ENCODE data around the gene MED27. TPM values are rescaled to one million over a fixed set of nuclear protein-coding genes. Genes with fewer than 3 reads are reported as not detected.

The MED27 gene
- total and polyA plus RNA-seq, 2 of the 13 experiments (the other 11 are each of a cell fraction or from before 2014, with no cell fraction given) = 16.9 to 19.0 TPM

- TF ChIP-seq ZBTB25 (CRISPR knock-in tag; IDR thresholded peaks at IDR 0.05) (peak; percentile 99), TMF1 (CRISPR knock-in tag; IDR thresholded peaks at IDR 0.05; ENCODE audit: low read depth) (peak; percentile 99), NR2F1 (CRISPR knock-in tag; IDR thresholded peaks at IDR 0.05) (peak in 1 of 2 experiments; percentile 65; a peak in 1 of 4 replicates), LCORL (IDR thresholded peaks at IDR 0.05) (no peak), LCORL (CRISPR knock-in tag; IDR thresholded peaks at IDR 0.05) (no peak), SP1 (IDR thresholded peaks at IDR 0.05) (no peak), SP1 (CRISPR knock-in tag; IDR thresholded peaks at IDR 0.05) (peak; percentile 56; the same call in 1 of the 2 replicates), PCBP2 (optimal IDR thresholded peaks at IDR 0.05; ENCODE audit: low read depth, low read length, poor library complexity, severe bottlenecking) (no peak), JUN (CRISPR knock-in tag; IDR thresholded peaks at IDR 0.05) (no peak), ZNF543 (CRISPR knock-in tag; IDR thresholded peaks at IDR 0.05) (peak; percentile 69; the same call in 1 of the 2 replicates), RFX5 (IDR thresholded peaks at IDR 0.05; ENCODE audit: low read depth, low read length) (no peak), MEIS1 (CRISPR knock-in tag; IDR thresholded peaks at IDR 0.05; ENCODE audit: borderline replicate concordance) (0 out of 2 replicates have a peak, but pooled peaks have one; percentile 64), TSC22D2 (CRISPR knock-in tag; IDR thresholded peaks at IDR 0.05; ENCODE audit: borderline replicate concordance) (peak; percentile 100), ZNF484 (CRISPR knock-in tag; IDR thresholded peaks at IDR 0.05; ENCODE audit: borderline replicate concordance, low read depth) (no peak), ZMAT3 (CRISPR knock-in tag; conservative IDR thresholded peaks at IDR 0.05) (peak; percentile 98), HNRNPH1 (optimal IDR thresholded peaks at IDR 0.05; ENCODE audit: low read depth, low read length) (no peak), KMT2A (CRISPR knock-in tag; IDR thresholded peaks at IDR 0.05) (peak; percentile 68), HNRNPLL (IDR thresholded peaks at IDR 0.05; ENCODE audit: low read depth, low read length, poor library complexity, severe bottlenecking) (no peak), FOXC1 (CRISPR knock-in tag; IDR thresholded peaks at IDR 0.05; ENCODE audit: borderline replicate concordance) (peak; percentile 93; the same call in 1 of the 2 replicates), SNAI1 (CRISPR knock-in tag; IDR thresholded peaks at IDR 0.05; ENCODE audit: borderline replicate concordance) (peak; percentile 89)
- TF ChIP-seq, protein P1, sequence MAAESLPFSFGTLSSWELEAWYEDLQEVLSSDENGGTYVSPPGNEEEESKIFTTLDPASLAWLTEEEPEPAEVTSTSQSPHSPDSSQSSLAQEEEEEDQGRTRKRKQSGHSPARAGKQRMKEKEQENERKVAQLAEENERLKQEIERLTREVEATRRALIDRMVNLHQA (CRISPR knock-in tag; IDR thresholded peaks at IDR 0.05) = peak; percentile 82; the same call in 1 of the 2 replicates
- TF ChIP-seq, protein P2, sequence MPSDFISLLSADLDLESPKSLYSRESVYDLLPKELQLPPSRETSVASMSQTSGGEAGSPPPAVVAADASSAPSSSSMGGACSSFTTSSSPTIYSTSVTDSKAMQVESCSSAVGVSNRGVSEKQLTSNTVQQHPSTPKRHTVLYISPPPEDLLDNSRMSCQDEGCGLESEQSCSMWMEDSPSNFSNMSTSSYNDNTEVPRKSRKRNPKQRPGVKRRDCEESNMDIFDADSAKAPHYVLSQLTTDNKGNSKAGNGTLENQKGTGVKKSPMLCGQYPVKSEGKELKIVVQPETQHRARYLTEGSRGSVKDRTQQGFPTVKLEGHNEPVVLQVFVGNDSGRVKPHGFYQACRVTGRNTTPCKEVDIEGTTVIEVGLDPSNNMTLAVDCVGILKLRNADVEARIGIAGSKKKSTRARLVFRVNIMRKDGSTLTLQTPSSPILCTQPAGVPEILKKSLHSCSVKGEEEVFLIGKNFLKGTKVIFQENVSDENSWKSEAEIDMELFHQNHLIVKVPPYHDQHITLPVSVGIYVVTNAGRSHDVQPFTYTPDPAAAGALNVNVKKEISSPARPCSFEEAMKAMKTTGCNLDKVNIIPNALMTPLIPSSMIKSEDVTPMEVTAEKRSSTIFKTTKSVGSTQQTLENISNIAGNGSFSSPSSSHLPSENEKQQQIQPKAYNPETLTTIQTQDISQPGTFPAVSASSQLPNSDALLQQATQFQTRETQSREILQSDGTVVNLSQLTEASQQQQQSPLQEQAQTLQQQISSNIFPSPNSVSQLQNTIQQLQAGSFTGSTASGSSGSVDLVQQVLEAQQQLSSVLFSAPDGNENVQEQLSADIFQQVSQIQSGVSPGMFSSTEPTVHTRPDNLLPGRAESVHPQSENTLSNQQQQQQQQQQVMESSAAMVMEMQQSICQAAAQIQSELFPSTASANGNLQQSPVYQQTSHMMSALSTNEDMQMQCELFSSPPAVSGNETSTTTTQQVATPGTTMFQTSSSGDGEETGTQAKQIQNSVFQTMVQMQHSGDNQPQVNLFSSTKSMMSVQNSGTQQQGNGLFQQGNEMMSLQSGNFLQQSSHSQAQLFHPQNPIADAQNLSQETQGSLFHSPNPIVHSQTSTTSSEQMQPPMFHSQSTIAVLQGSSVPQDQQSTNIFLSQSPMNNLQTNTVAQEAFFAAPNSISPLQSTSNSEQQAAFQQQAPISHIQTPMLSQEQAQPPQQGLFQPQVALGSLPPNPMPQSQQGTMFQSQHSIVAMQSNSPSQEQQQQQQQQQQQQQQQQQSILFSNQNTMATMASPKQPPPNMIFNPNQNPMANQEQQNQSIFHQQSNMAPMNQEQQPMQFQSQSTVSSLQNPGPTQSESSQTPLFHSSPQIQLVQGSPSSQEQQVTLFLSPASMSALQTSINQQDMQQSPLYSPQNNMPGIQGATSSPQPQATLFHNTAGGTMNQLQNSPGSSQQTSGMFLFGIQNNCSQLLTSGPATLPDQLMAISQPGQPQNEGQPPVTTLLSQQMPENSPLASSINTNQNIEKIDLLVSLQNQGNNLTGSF (CRISPR knock-in tag; IDR thresholded peaks at IDR 0.05) = peak; percentile 98
- TF ChIP-seq, protein P3, sequence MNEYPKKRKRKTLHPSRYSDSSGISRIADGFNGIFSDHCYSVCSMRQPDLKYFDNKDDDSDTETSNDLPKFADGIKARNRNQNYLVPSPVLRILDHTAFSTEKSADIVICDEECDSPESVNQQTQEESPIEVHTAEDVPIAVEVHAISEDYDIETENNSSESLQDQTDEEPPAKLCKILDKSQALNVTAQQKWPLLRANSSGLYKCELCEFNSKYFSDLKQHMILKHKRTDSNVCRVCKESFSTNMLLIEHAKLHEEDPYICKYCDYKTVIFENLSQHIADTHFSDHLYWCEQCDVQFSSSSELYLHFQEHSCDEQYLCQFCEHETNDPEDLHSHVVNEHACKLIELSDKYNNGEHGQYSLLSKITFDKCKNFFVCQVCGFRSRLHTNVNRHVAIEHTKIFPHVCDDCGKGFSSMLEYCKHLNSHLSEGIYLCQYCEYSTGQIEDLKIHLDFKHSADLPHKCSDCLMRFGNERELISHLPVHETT (CRISPR knock-in tag; conservative IDR thresholded peaks at IDR 0.05) = peak; percentile 94
These were observed 34.5 kb upstream of the MED27 start (continued) for GRCh38 chr9:132114102-132114707.
